Retinal pigment epithelial cell (primary cell): ENCODE data around the gene FES.
"Not testable (repeated sequence)": the region's sequence is repeated elsewhere in the genome, so short reads cannot be mapped to it uniquely, and the experiment has no call there.

Experiments used
- DNase-seq: peaks from one replicate; pipeline ENCODE4 v3.0.0-alpha.2; 2010; ENCODE audit warnings: low read depth
- H3K4me3 ChIP-seq: 2 replicates; pipeline ENCODE4 v1.5.1; 2011; ENCODE audit warnings: mild to moderate bottlenecking, low read length, control low read depth, moderate library complexity
- CTCF ChIP-seq: conservative IDR thresholded peaks from 2 replicates; pipeline ENCODE4 v1.5.1; 2011; ENCODE audit warnings: low read depth, low read length, control low read depth, inconsistent platforms

Gene FES

GRCh38 chr15:90921887-90922286 lies 37.6 kb downstream of the FES start:
- no peak overlapping the region for H3K4me3 ChIP-seq
- no peak for DNase-seq
- no peak for TF ChIP-seq CTCF

GRCh38 chr15:90922712-90923322 lies 38.5 kb downstream of the FES start:
- not testable (repeated sequence) for DNase-seq, H3K4me3 ChIP-seq

GRCh38 chr15:90924375-90924774 lies 40.1 kb downstream of the FES start:
- no peak for DNase-seq
- no peak for TF ChIP-seq CTCF

GRCh38 chr15:90926766-90927165 lies 42.5 kb downstream of the FES start:
- DNase-seq, H3K4me3 ChIP-seq: not testable (repeated sequence)

More at GRCh38 chr15:90924375-90924774, 40.1 kb downstream of the FES start:
- no peak overlapping the region for H3K4me3 ChIP-seq

- not testable (repeated sequence) for H3K4me3 ChIP-seq, DNase-seq
Observed at GRCh38 chr15:90928106-90928505, 43.8 kb downstream of the FES start.

- H3K4me3 ChIP-seq, result peak overlapping the region; percentile 64
- no peak for DNase-seq
- no peak for TF ChIP-seq CTCF
Observed at GRCh38 chr15:90929246-90930019, 45.1 kb downstream of the FES start.

- no peak for DNase-seq
- peak overlapping the region; percentile 64 for H3K4me3 ChIP-seq
- TF ChIP-seq CTCF, result no peak
Observed at GRCh38 chr15:90930861-90931574, 46.7 kb downstream of the FES start.

GRCh38 chr15:90931575-90931827 lies 47.2 kb downstream of the FES start:
- no peak for TF ChIP-seq CTCF
- DNase-seq, result no peak
- H3K4me3 ChIP-seq, result peak overlapping the region; percentile 81
